GM21737 (cell line): Measurements from ENCODE around the gene CLCN7.
A peak's percentile ranks its signal among the peaks of the same experiment; 100 is the strongest.

Experiments
- ATAC-seq: cut with Tn5 transposase; IDR thresholded peaks from one replicate; pipeline ENCODE4 v1.9.1; 2021; ENCODE audit warnings: mild to moderate bottlenecking, moderate library complexity; ENCODE audit not compliant: unreplicated experiment

Gene CLCN7

GRCh38 chr16:1431497-1432270 is 43.1 kb downstream of the CLCN7 start:
- ATAC-seq, result no peak

GRCh38 chr16:1430759-1431496 is 43.9 kb downstream of the CLCN7 start, which contains the start of gene PERCC1:
Gene PERCC1 (plus strand): TSS chr16:1431078. CDS start chr16:1432594, 1,516 bp downstream.
- no peak for ATAC-seq

DNA sequence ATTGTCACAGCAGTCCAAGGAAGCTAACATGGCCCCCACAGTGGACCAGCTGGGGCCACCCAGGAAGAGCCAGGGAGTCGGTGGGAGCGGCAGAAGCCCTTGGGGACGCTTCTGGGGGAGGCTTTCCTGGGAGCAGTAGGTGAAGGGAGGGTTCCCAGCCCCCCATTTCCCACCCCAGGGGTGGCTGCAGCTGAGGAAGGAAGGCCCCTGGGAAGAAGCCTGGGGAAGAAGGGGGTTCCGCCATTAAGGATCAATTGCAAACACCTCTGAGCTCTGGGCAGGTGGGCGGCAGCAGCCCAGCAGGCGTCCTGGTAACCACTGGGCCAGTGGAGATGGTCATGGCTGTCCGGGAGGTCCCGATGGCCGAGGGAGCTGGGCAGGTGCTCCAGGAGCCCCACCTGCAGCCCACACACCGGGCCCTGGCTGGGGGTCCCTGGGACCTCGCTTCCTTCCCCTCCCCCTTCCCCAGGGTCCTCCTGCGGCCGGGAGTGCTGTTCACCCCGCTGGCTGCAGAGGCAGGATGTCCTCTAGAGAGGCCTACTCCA is 44.5 kb downstream of the CLCN7 start:
- no peak for ATAC-seq

- ATAC-seq, result no peak
Measured at GRCh38 chr16:1429631-1430030, 45.2 kb downstream of the CLCN7 start.

DNA sequence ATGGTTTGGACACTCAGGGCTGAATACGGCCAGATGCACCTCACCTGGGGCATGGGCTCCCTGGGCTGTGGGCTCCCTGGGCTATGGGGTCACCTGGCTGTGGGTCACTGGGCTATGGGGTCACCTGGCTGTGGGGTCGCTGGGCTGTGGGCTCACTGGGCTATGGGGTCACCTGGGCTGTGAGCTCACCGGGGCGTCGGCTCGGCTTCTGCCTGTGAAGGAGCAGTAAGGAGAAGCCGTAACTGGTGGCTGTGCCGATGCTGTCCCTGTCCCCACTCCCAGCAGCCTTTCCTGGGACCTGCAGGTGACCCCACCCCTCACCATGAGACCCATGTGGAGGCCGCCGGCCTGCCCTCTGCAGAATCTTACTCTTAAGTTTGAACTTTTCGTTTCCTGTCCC is 45.8 kb downstream of the CLCN7 start:
- no peak for ATAC-seq

- ATAC-seq, result no peak
Measured at GRCh38 chr16:1428511-1428910, 46.3 kb downstream of the CLCN7 start.

- ATAC-seq, result no peak
Measured at GRCh38 chr16:1427473-1428461, 47.1 kb downstream of the CLCN7 start.

GRCh38 chr16:1426734-1427471 is 47.9 kb downstream of the CLCN7 start:
- ATAC-seq, result no peak

DNA sequence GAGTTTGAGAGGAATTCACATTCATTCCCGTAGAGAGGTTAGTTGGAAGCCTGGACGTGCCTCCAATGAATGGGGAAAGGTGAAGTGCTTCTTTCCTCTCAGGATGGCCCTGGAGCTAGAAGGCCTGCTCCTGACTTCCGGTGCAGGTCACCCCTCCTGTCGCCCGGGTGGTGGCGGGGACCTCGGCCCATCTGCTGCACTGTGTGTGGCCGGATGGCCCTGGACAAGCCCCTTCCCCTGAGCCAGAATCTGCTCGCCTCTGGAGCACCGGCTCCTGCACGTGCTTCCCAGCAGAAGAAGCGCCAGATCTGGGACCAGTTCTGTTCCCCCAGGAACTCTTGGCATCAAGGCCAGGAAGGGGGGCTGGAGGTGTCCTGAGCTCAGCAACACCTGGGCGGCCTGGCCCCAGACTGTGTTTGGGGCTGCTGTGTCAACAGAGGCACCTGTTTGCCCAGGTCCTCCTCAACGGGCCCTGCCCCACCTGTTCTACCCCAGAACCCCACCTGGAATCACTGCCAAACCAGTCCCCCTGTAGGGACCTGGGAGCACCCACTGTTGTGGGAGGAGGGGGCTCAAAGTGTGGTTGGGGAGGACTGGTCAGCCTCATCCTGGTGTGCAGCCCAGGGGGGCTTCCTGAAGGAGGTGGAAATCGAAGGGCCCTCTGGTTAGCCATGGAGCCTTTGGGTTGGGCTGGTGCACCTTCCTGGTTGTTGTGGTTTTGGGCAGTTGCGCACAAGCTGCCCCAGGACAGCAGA is 49.0 kb downstream of the CLCN7 start:
- ATAC-seq, result no peak

- no peak for ATAC-seq
Measured at GRCh38 chr16:1424028-1424427, 50.8 kb downstream of the CLCN7 start.

- no peak for ATAC-seq
Measured at GRCh38 chr16:1422076-1422475, 52.8 kb downstream of the CLCN7 start.

DNA sequence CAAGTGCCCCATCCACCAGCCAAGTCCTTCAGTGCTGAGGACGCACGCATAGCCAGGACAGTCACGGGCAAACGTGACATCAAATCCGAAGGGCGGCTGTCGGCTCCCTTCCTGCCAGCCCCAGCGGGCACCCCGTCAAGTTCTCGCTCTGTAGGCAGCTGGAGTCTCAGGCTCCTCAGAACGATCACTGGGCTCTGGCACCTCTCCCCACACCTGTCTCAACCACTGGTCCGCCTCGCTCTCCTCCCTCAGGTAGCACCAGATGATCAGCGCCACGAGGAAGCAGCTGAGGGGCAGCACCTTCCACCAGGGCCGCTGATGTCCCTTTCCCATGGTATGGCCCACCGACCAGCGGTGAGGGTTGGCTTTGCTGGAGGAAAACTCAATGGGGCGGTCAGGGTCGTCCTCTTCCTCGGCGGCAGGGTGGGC is 54.7 kb downstream of the CLCN7 start:
- ATAC-seq, result peak; percentile 21

- no peak for ATAC-seq
Measured at GRCh38 chr16:1416521-1416941, 58.3 kb downstream of the CLCN7 start.

DNA sequence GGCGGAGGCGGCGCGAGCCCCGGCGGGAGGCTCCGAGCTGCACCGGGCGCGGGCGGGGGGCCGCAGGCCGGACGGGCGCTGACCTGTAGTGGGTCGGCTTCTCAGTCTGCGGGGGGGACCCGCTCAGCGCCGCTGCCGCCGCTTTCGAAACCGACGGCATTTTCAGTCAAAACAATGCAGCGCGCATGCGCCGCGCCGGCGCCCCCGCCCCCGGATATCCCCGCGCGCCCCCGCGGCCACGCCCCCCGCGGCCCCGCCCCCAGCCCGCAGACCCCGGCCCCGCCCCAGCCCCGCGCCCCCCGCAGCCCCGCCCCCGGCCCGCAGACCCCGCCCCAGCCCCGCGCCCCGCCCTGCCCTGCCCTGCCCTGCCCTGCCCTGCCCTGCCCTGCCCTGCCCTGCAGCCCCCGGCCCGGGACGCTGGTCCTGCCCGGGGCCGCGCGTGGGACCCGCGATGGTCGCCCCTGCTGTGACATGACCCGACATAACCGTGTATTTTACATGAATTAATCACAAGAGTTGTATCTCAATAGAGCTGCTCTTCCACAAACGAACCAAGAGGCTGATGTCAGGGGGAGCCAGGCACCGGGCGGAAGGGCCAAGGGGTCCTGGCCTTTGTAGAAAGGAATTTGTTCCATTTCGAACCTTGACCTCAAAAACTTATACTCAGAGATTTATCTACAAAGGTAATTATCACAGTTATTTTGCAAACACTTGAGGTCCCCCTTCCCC is 60.1 kb downstream of the CLCN7 start, which contains the start of gene UNKL:
TSS of gene UNKL (minus strand) at position 173 of the 729 bp plus-strand sequence. CDS start at position 160, 13 bp downstream.
- ATAC-seq, result peak; percentile 26

- peak; percentile 40 for ATAC-seq
Measured at GRCh38 chr16:1413684-1414531, 60.9 kb downstream of the CLCN7 start.

GRCh38 chr16:1412847-1413246 is 62.0 kb downstream of the CLCN7 start:
- no peak for ATAC-seq

- ATAC-seq, result peak; percentile 59
Measured at GRCh38 chr16:1408171-1408837, 66.5 kb downstream of the CLCN7 start.
